ENCODE measurements around the gene ICAM4.

DNA sequence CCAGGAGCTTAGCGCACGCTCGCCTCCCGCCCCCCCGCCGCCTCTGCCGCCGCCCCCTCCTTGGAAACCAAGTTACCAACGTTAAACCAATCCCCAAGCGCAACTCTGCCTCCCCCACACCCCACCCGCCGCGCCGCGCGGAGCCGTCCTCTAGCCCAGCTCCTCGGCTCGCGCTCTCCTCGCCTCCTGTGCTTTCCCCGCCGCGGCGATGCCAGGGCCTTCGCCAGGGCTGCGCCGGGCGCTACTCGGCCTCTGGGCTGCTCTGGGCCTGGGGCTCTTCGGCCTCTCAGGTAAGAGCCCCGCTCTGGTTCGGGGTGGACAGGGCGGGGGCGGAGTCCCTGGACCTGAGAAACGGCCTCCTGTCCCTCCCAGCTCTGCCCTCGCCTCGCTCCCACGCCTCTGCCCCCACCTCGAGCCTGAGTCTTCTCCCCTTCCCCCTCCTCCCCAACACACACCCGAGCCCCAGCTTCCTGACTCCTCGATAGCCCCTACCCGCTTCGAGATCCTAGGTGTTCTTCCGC lies 3.1 kb downstream of the ICAM4 start, which contains the start of gene ICAM5:
- TF ChIP-seq, protein P1, sequence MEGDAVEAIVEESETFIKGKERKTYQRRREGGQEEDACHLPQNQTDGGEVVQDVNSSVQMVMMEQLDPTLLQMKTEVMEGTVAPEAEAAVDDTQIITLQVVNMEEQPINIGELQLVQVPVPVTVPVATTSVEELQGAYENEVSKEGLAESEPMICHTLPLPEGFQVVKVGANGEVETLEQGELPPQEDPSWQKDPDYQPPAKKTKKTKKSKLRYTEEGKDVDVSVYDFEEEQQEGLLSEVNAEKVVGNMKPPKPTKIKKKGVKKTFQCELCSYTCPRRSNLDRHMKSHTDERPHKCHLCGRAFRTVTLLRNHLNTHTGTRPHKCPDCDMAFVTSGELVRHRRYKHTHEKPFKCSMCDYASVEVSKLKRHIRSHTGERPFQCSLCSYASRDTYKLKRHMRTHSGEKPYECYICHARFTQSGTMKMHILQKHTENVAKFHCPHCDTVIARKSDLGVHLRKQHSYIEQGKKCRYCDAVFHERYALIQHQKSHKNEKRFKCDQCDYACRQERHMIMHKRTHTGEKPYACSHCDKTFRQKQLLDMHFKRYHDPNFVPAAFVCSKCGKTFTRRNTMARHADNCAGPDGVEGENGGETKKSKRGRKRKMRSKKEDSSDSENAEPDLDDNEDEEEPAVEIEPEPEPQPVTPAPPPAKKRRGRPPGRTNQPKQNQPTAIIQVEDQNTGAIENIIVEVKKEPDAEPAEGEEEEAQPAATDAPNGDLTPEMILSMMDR (IDR thresholded peaks at IDR 0.05; ENCODE audit: low read depth, low read length, poor library complexity, severe bottlenecking), result no peak
- TF ChIP-seq EZH2phosphoT487 (IDR thresholded peaks at IDR 0.05; ENCODE audit: borderline replicate concordance, low read length), result no peak

Measured in DOHH2 (cell line).